ACHN (cell line): Measurements from ENCODE around the gene HPS6.

Experiments used
- DNase-seq: peaks from one replicate; pipeline ENCODE4 v3.0.0-alpha.2; 2015
- in situ Hi-C: cut with HindIII; loops from 2 replicates; pipeline ENCODE4 v1.10.0; 2017; ENCODE audit warnings: low sequenced_read_pairs, low pct_ligation_motif_present, low pct_unique_long_range_greater_than_20kb

The HPS6 gene

GRCh38 chr10:102113956-102114857 is 49.1 kb downstream of the HPS6 start:
- peak; percentile 25 for DNase-seq
- in situ Hi-C loops = no loop called here

GRCh38 chr10:102114861-102115618 is 49.9 kb downstream of the HPS6 start:
- in situ Hi-C loops = no loop called here
- peak; percentile 88 for DNase-seq

GRCh38 chr10:102115775-102116174 is 50.6 kb downstream of the HPS6 start:
- in situ Hi-C loops = no loop called here
- DNase-seq = no peak

- in situ Hi-C loops = no loop called here
- DNase-seq = no peak
Measured at GRCh38 chr10:102116656-102117055, 51.5 kb downstream of the HPS6 start.
